H9 (cell line): ENCODE measurements around the gene CNDP1. TPM values are rescaled to one million over a fixed set of nuclear protein-coding genes. Genes with fewer than 3 reads are reported as not detected.

Source experiments
- DNase-seq: peaks from one replicate; pipeline ENCODE4 v3.0.0-alpha.2; 2017
- H2AFZ ChIP-seq: one replicate; pipeline ENCODE4 v1.6.1; 2013; ENCODE audit warnings: mild to moderate bottlenecking, low read length, control low read depth, moderate library complexity
- H2AK5ac ChIP-seq: 2 replicates; pipeline ENCODE4 v1.6.1; 2013; ENCODE audit warnings: low read length, control low read depth, mixed read lengths; ENCODE audit not compliant: insufficient read length
- H2BK120ac ChIP-seq: one replicate; pipeline ENCODE4 v1.6.1; 2013; ENCODE audit warnings: low read depth, mild to moderate bottlenecking, low read length, control low read depth, inconsistent platforms; ENCODE audit not compliant: poor library complexity, severe bottlenecking
- H2BK12ac ChIP-seq: 2 replicates; pipeline ENCODE4 v1.6.1; 2013; ENCODE audit warnings: low read length, control low read depth, mixed read lengths, low read depth; ENCODE audit not compliant: insufficient read length
- H2BK15ac ChIP-seq: 2 replicates; pipeline ENCODE4 v1.6.1; 2013; ENCODE audit warnings: low read depth, low read length, control low read depth
- H2BK20ac ChIP-seq: one replicate; pipeline ENCODE4 v1.6.1; 2013; ENCODE audit warnings: low read depth, mild to moderate bottlenecking, low read length, control low read depth, inconsistent platforms; ENCODE audit not compliant: poor library complexity, severe bottlenecking
- H2BK5ac ChIP-seq: 2 replicates; pipeline ENCODE4 v1.6.1; 2013; ENCODE audit warnings: low read length, control low read depth, mixed read lengths; ENCODE audit not compliant: insufficient read length
- H3K14ac ChIP-seq: 2 replicates; pipeline ENCODE4 v1.6.1; 2013; ENCODE audit warnings: low read length, control low read depth; ENCODE audit not compliant: insufficient read depth
- H3K18ac ChIP-seq: 2 replicates; pipeline ENCODE4 v1.6.1; 2013; ENCODE audit warnings: low read depth, mild to moderate bottlenecking, mixed read lengths, low read length, control low read depth; ENCODE audit not compliant: insufficient read length
- H3K23ac ChIP-seq: 2 replicates; pipeline ENCODE4 v1.6.1; 2013; ENCODE audit warnings: low read length, control low read depth, mixed read lengths, low read depth; ENCODE audit not compliant: insufficient read length
- H3K23me2 ChIP-seq: 2 replicates; pipeline ENCODE4 v1.6.1; 2013; ENCODE audit warnings: low read depth, mild to moderate bottlenecking, mixed read lengths, low read length, control low read depth; ENCODE audit not compliant: insufficient read length, poor library complexity, severe bottlenecking
- H3K27ac ChIP-seq: 2 replicates; pipeline ENCODE4 v1.5.1; 2013; ENCODE audit warnings: low read length, control low read depth, mixed read lengths, low read depth; ENCODE audit not compliant: insufficient read length
- H3K27me3 ChIP-seq: 2 replicates; pipeline ENCODE4 v1.6.1; 2013; ENCODE audit warnings: low read length, control low read depth, inconsistent platforms; ENCODE audit not compliant: insufficient read depth
- H3K4ac ChIP-seq: 2 replicates; pipeline ENCODE4 v1.6.1; 2013; ENCODE audit warnings: low read depth, mild to moderate bottlenecking, control low read depth, inconsistent platforms, low read length, moderate library complexity
- H3K4me1 ChIP-seq: 2 replicates; pipeline ENCODE4 v1.6.1; 2013; ENCODE audit warnings: low read length, control low read depth, inconsistent platforms; ENCODE audit not compliant: insufficient read depth
- H3K4me2 ChIP-seq: 2 replicates; pipeline ENCODE4 v1.6.1; 2013; ENCODE audit warnings: low read length, control low read depth, mixed read lengths; ENCODE audit not compliant: insufficient read length, insufficient read depth
- H3K56ac ChIP-seq: 2 replicates; pipeline ENCODE4 v1.6.1; 2013; ENCODE audit warnings: low read depth, mild to moderate bottlenecking, mixed read lengths, low read length, control low read depth; ENCODE audit not compliant: insufficient read length
- H3K79me1 ChIP-seq: 2 replicates; pipeline ENCODE4 v1.6.1; 2013; ENCODE audit warnings: low read depth, mild to moderate bottlenecking, moderate library complexity, low read length, control low read depth, inconsistent platforms; ENCODE audit not compliant: insufficient read depth, poor library complexity, severe bottlenecking
- H3K79me2 ChIP-seq: 2 replicates; pipeline ENCODE4 v1.6.1; 2013; ENCODE audit warnings: low read length, control low read depth, inconsistent platforms; ENCODE audit not compliant: insufficient read depth
- H3K9ac ChIP-seq: 2 replicates; pipeline ENCODE4 v1.6.1; 2013; ENCODE audit warnings: low read length, control low read depth, mixed read lengths; ENCODE audit not compliant: insufficient read length; ENCODE audit errors: extremely low read depth
- H3K9me3 ChIP-seq: one replicate; pipeline ENCODE4 v1.6.1; 2013; ENCODE audit warnings: low read depth, low read length, inconsistent platforms; ENCODE audit not compliant: control insufficient read depth
- H3T11ph ChIP-seq: one replicate; pipeline ENCODE4 v1.6.1; 2013; ENCODE audit warnings: mild to moderate bottlenecking, low read length, control low read depth, inconsistent platforms
- H4K20me1 ChIP-seq: one replicate; pipeline ENCODE4 v1.6.1; 2013; ENCODE audit not compliant: control insufficient read depth, insufficient read length, insufficient read depth
- H4K5ac ChIP-seq: 2 replicates; pipeline ENCODE4 v1.6.1; 2013; ENCODE audit warnings: low read depth, mild to moderate bottlenecking, mixed read lengths, low read length, control low read depth; ENCODE audit not compliant: insufficient read length
- H4K8ac ChIP-seq: replicated peaks from 2 replicates; pipeline ENCODE4 v1.6.1; 2013; ENCODE audit warnings: low read length, control low read depth, mixed read lengths, low read depth; ENCODE audit not compliant: insufficient read length
- H4K91ac ChIP-seq: 2 replicates; pipeline ENCODE4 v1.6.1; 2013; ENCODE audit warnings: low read depth, mild to moderate bottlenecking, moderate library complexity, mixed read lengths, low read length, control low read depth; ENCODE audit not compliant: insufficient read length
- H3K27ac Mint-ChIP-seq, 3 experiments: 2 replicates in 2 of 3; 3 replicates in 1 of 3; pipeline ENCODE4 v1.8.0; 2020 to 2021; ENCODE audit warnings: mixed read lengths in 3 of 3, mild to moderate bottlenecking in 1 of 3, moderate library complexity in 1 of 3
- H3K27me3 Mint-ChIP-seq: 2 replicates; pipeline ENCODE4 v1.8.0; 2021; ENCODE audit warnings: low read depth, mild to moderate bottlenecking, moderate library complexity, mixed read lengths
- H3K36me3 Mint-ChIP-seq, 3 experiments: 2 replicates in 2 of 3; 3 replicates in 1 of 3; pipeline ENCODE4 v1.8.0; 2020 to 2021; ENCODE audit warnings: low read depth in 3 of 3, mixed read lengths in 3 of 3; ENCODE audit not compliant: insufficient read depth in 1 of 3
- H3K4me1 Mint-ChIP-seq, 2 experiments: 2 replicates each; pipeline ENCODE4 v1.8.0; 2020; ENCODE audit warnings: mixed read lengths in 2 of 2
- H3K4me3 Mint-ChIP-seq, 2 experiments: 2 replicates in 1 of 2; 3 replicates in 1 of 2; pipeline ENCODE4 v1.8.0; 2020 to 2021; ENCODE audit warnings: mild to moderate bottlenecking in 2 of 2, mixed read lengths in 2 of 2, moderate library complexity in 1 of 2
- H3K9me3 Mint-ChIP-seq, 2 experiments: 2 replicates in 1 of 2; 3 replicates in 1 of 2; pipeline ENCODE4 v1.8.0; 2020; ENCODE audit warnings: mild to moderate bottlenecking in 2 of 2, mixed read lengths in 2 of 2, moderate library complexity in 1 of 2
- WGBS: extraction: QIAGEN DNeasy Blood & Tissue Kit; methylation state at CpG from one replicate; pipeline ENCODE4 v1.1.7; 2013; ENCODE audit warnings: missing lambda C conversion rate, low lambda C conversion rate, mixed read lengths; ENCODE audit not compliant: insufficient read length; ENCODE audit errors: extremely low coverage; 5-methylcytosine and 5-hydroxymethylcytosine counted together
- total RNA-seq: library from RNA; stranded (reverse); gene quantifications from 2 replicates; pipeline ENCODE4 v1.2.1, GENCODE V29; 2021
- TF ChIP-seq, protein P1 (sequence below): fragments of 200-600 bp; sonication (generic); conservative IDR thresholded peaks from 3 replicates; pipeline ENCODE4 v1.8.0; 2021; ENCODE audit warnings: antibody characterized with exemption, mild to moderate bottlenecking

CNDP1 gene
- total RNA-seq, 1 experiment from 2014 or later, result not detected

GRCh38 chr18:74489676-74490075 is 44.6 kb upstream of the CNDP1 start:
- H2BK5ac ChIP-seq, result no peak overlapping the region
- H3K4me1 Mint-ChIP-seq, result peaks cover 0 to 2% of the 10 kb centered on the region in 2 experiments; a peak in 2 of 4 replicates
- no peak overlapping the region for H2BK15ac ChIP-seq
- H2AFZ ChIP-seq, result no peak overlapping the region
- H3K4me1 ChIP-seq, result no peaks in the 10 kb centered on the region
- H3K27ac ChIP-seq, result no peak overlapping the region
- H3K4me2 ChIP-seq, result no peak overlapping the region
- no peak overlapping the region for H4K5ac ChIP-seq
- H3K23ac ChIP-seq, result no peak overlapping the region
- no peaks in the 10 kb centered on the region for H3K79me1 ChIP-seq
- no peak overlapping the region for H3K27ac Mint-ChIP-seq
- no peak overlapping the region for H4K91ac ChIP-seq
- H2AK5ac ChIP-seq, result no peak overlapping the region
- H4K8ac ChIP-seq, result no peak overlapping the region
- DNase-seq, result no peak
- no peak overlapping the region for H3K14ac ChIP-seq
- TF ChIP-seq, protein P1, sequence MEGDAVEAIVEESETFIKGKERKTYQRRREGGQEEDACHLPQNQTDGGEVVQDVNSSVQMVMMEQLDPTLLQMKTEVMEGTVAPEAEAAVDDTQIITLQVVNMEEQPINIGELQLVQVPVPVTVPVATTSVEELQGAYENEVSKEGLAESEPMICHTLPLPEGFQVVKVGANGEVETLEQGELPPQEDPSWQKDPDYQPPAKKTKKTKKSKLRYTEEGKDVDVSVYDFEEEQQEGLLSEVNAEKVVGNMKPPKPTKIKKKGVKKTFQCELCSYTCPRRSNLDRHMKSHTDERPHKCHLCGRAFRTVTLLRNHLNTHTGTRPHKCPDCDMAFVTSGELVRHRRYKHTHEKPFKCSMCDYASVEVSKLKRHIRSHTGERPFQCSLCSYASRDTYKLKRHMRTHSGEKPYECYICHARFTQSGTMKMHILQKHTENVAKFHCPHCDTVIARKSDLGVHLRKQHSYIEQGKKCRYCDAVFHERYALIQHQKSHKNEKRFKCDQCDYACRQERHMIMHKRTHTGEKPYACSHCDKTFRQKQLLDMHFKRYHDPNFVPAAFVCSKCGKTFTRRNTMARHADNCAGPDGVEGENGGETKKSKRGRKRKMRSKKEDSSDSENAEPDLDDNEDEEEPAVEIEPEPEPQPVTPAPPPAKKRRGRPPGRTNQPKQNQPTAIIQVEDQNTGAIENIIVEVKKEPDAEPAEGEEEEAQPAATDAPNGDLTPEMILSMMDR, result no peak
- H3K23me2 ChIP-seq, result no peaks in the 10 kb centered on the region
- peaks cover 2 to 4% of the 10 kb centered on the region in 2 experiments; a peak in 2 of 5 replicates for H3K9me3 Mint-ChIP-seq
- H3K27me3 Mint-ChIP-seq, result 0 out of 2 replicates have a peak, but pooled peaks cover 1% of the 10 kb centered on the region
- no peak overlapping the region for H3K18ac ChIP-seq
- no CpG with 5 or more reads among the region's 7 CpGs for WGBS
- H3K9ac ChIP-seq, result no peak overlapping the region
- H3T11ph ChIP-seq, result no peak overlapping the region
- H2BK12ac ChIP-seq, result no peak overlapping the region
- H3K56ac ChIP-seq, result no peak overlapping the region
- no peaks in the 10 kb centered on the region for H3K9me3 ChIP-seq
- no peaks in the 10 kb centered on the region for H3K27me3 ChIP-seq
- no peaks in the 10 kb centered on the region; a peak in 1 of 7 replicates for H3K36me3 Mint-ChIP-seq
- no peaks in the 10 kb centered on the region for H4K20me1 ChIP-seq
- no peak overlapping the region for H3K4ac ChIP-seq
- H2BK20ac ChIP-seq, result no peak overlapping the region
- H3K79me2 ChIP-seq, result no peaks in the 10 kb centered on the region; the same call in 1 of the 2 replicates
- no peak overlapping the region for H2BK120ac ChIP-seq
- H3K4me3 Mint-ChIP-seq, result no peak overlapping the region
